Mucosa of descending colon (tissue), 3 donors: ENCODE results near the gene PARP11. TPM values are rescaled to one million over a fixed set of nuclear protein-coding genes. Genes with fewer than 3 reads are reported as not detected.

Experiments
- ATAC-seq: fragments of 200-7000 bp; cut with Tn5 transposase; one replicate; pipeline ENCODE4 v1.9.1; 2020; ENCODE audit warnings: mild to moderate bottlenecking, moderate library complexity
- DNase-seq, 3 donors: peaks; one replicate each; pipeline ENCODE4 v3.0.0-alpha.2; 2020
- H3K36me3 ChIP-seq: fragments of 200-600 bp; one replicate; pipeline ENCODE4 v1.8.0; 2021; ENCODE audit warnings: low read depth, mild to moderate bottlenecking
- H3K4me1 ChIP-seq: fragments of 200-600 bp; one replicate; pipeline ENCODE4 v1.8.0; 2021; ENCODE audit warnings: low read depth, mild to moderate bottlenecking
- H3K4me3 ChIP-seq: fragments of 200-600 bp; one replicate; pipeline ENCODE4 v1.8.0; 2021; ENCODE audit warnings: mild to moderate bottlenecking
- H3K9me3 ChIP-seq: fragments of 200-600 bp; one replicate; pipeline ENCODE4 v1.8.0; 2021; ENCODE audit warnings: mild to moderate bottlenecking
- CTCF ChIP-seq: fragments of 200-600 bp; IDR thresholded peaks from one replicate; pipeline ENCODE4 v1.8.0; 2022; ENCODE audit warnings: antibody characterized with exemption, mild to moderate bottlenecking
- intact Hi-C, 2 donors: fragments of 100-400 bp; cut with DNase I in 1 of 2; cut with micrococcal nuclease in 1 of 2; formaldehyde crosslinking; loops; one replicate each; pipeline versions ENCODE4 v1.11.0 to v1.11.1; 2022; cut with DNase I, micrococcal nuclease
- long read RNA-seq, 2 donors: library from polyadenylated mRNA; unstranded; transcript quantifications; one replicate each; pipeline ENCODE4 v2.0.0, GENCODE V29; 2019 to 2021
- total RNA-seq, 3 donors: library from RNA; stranded (reverse); fragmentation: NEBNext Ultra II Directional in 2 of 3; extraction: Animal tissue kit (Norgen Biotek cat#: 25700) in 2 of 3; gene quantifications; one replicate each; pipeline versions ENCODE4 v1.2.1 to v1.2.4, GENCODE V29; 2021 to 2023
- donor health status: DM: no; HTN: no; CAD: no; lungs with moderate emphysema.
- donor health status: DM: no; HTN: no; CAD: no.
- donor health status: DM: no; HTN: yes; CAD: no.

Gene PARP11
- total RNA-seq = 10 to 100 TPM in 1 of 3 donors, 1 to 10 TPM in 2; 8.5 to 12.4 (median 9.5) TPM
- long read RNA-seq, donor 1, full-length matches to known transcripts = 4 of 5 reads
- long read RNA-seq, donor 1, partial matches to known transcripts = 0 of 5 reads
- long read RNA-seq, donor 1, other reads (novel, unspliced or antisense) = 1 of 5 reads
- long read RNA-seq, donor 2 = 0 reads

DNA sequence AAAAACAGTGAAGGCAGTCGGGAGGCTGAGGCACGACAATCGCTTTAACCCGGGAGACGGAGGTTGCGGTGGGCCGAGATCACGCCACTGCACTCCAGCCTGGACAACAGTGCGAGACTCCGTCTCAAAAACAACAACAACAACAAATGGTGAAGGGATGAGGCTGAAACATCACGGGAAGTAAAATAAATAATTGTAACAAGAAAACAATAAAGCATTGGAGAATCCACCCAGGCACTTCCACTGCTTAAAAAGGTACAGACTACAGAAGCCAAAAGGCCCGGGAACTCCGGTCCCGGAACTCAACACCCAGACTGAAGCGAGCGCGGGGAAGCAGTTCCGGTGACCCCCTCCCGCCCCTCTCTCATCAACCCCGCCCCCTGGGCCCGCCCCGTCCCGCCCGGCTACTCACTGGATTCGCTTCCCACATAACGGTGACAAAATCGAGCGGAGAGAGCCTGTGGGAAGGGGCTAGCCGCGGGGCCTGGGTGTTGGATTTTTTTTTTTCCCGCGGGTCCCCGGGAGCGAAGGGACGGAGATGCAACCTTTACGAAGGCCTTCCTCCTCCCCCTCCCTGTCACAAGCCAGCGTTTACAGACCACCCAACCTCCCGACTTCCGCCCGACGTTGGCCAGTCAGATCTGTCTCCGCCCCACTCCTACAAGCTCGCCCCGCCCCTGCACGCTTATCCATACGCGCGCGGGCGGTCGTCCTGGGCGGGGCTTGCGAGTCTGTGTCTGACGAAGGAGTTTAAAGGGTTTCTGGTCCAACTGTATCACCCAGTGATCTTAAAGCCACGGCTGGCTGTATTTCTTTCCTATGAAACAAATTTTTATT is at the start of gene PARP11:
Gene PARP11, minus strand, starts transcription at position 600 of the 837 bp plus-strand sequence. Its CDS starts 170 bp downstream, at position 430.
- H3K4me1 ChIP-seq = peaks cover 19% of the 10 kb centered on the region
- intact Hi-C loops = loop anchor here in 1 of 2 donors (10.0 kb wide), 1 partner anchor 412 kb away; no protein-coding TSS in a partner anchor
- no peaks in the 10 kb centered on the region for H3K36me3 ChIP-seq
- no peak for TF ChIP-seq CTCF
- no peaks in the 10 kb centered on the region for H3K9me3 ChIP-seq
- ATAC-seq = peak; percentile 99
- peak within 1 kb of the TSS; percentile 45 for H3K4me3 ChIP-seq
- DNase-seq = peak; percentile 98 to 99 (median 99)

DNA sequence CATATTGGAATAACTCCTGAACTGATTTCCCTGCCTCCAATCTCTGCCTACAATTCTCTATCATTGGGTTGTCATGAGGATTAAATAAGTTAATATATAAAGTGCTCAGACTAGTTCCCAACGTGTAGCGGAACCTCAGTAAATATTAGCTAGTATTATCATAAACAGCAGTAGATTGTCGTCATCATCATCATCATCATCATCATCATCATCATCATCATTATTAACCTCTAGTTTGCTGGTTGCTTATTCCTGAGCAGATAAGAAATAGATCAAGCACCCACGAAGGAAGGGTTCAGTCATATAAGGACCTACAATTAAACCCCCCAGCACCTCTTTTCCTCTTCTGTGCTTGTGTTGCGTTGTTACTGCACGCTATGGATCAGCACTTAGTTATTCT is 48.8 kb upstream of the PARP11 start:
- ATAC-seq = no peak
- no peaks in the 10 kb centered on the region for H3K4me1 ChIP-seq
- H3K36me3 ChIP-seq = no peaks in the 10 kb centered on the region
- intact Hi-C loops = no loop called here
- no peak overlapping the region for H3K4me3 ChIP-seq
- no peaks in the 10 kb centered on the region for H3K9me3 ChIP-seq
- no peak for DNase-seq
- TF ChIP-seq CTCF = no peak

GRCh38 chr12:3921526-3921925 is 48.3 kb upstream of the PARP11 start:
- no peak for TF ChIP-seq CTCF
- intact Hi-C loops = no loop called here
- Histone ChIP-seq H3K4me3 (no peak overlapping the region), H3K9me3 (no peaks in the 10 kb centered on the region), H3K4me1 (no peaks in the 10 kb centered on the region), H3K36me3 (no peaks in the 10 kb centered on the region)
- ATAC-seq = no peak
- DNase-seq = no peak

- H3K4me1 ChIP-seq = no peaks in the 10 kb centered on the region
- ATAC-seq (no peak), DNase-seq (no peak)
- no peak for TF ChIP-seq CTCF
- intact Hi-C loops = no loop called here
- no peaks in the 10 kb centered on the region for H3K9me3 ChIP-seq
- H3K4me3 ChIP-seq = no peak overlapping the region
- H3K36me3 ChIP-seq = no peaks in the 10 kb centered on the region
These were observed 47.9 kb upstream of the PARP11 start for GRCh38 chr12:3921151-3921471.

DNA sequence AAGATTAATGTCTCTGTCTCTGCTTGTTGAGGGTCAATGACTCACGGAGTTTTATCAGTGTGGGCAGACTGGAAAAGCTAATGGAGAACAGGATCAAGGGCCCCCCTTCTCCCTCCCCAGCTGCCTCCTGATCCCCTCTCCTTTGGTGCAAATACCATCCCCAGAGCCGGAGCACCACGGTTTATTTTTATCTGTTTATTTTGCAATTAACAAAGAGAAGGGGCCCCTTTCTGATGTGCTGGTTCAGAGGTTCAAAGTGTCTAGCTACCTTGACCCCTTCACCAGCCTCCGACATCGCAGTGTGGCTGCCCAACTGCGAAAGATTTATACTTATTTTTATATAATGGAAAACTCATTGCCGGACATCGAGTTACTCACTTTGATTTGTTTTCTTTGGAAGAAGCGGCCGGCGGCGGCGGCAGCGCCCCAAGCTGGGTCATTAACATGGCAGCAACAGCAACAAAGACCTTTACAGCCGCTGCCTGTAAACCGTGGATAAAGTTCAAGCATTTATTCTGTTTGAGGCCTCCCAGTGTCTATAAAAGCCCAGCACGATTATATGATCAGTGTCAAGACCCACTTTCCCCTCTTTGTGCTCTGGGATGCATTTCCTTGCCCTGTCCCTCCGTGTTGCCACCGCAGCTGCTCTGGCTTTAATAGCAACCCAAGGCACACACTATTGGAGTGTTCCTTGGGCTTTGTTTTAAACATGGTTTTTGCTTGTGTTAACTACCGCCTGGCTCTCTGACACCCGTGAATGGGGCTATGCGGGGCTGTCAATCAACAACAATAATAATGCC is 47.4 kb upstream of the PARP11 start:
- DNase-seq (peak in 1 of 3 donors; percentile 27), ATAC-seq (peak; percentile 27)
- H3K4me3 ChIP-seq = no peak overlapping the region
- H3K9me3 ChIP-seq = no peaks in the 10 kb centered on the region
- no peaks in the 10 kb centered on the region for H3K36me3 ChIP-seq
- no peak for TF ChIP-seq CTCF
- intact Hi-C loops = no loop called here
- no peaks in the 10 kb centered on the region for H3K4me1 ChIP-seq
